ENCODE measurements around the gene APBB2. TPM values are rescaled to one million over a fixed set of nuclear protein-coding genes. Genes with fewer than 3 reads are reported as not detected.

APBB2 gene
- total and polyA plus RNA-seq, 2 of the 8 experiments (the other 6 are each of a cell fraction or from before 2014, with no cell fraction given): 58.7 to 59.4 TPM

GRCh38 chr4:41160856-41161255 is 53.5 kb downstream of the APBB2 start:
- H2AFZ ChIP-seq (ENCODE audit: low read length): no peak overlapping the region
- no peaks in the 10 kb centered on the region for H3K27me3 ChIP-seq (replicated peaks in 1 of 4; ENCODE audit: control insufficient read depth in 3 of 4, extremely low read depth in 1 of 4, insufficient read depth in 3 of 4, low read length in 3 of 4)
- H2BK5ac ChIP-seq (ENCODE audit: low read depth, low read length): no peak overlapping the region
- no peak overlapping the region for H3K23ac ChIP-seq (ENCODE audit: insufficient read length)
- 90% methylated on average over 4 of the region's 4 CpGs; no CpG with 5 or more reads in 1 of the 2 experiments for WGBS, 2 experiments (ENCODE audit: extremely low coverage in 1 of 2, insufficient coverage in 1 of 2, insufficient read length in 1 of 2, insufficient replicate concordance in 2 of 2, low coverage in 1 of 2, low lambda C conversion rate in 2 of 2, missing lambda C conversion rate in 1 of 2)
- peaks cover 2% of the 10 kb centered on the region for H3K79me1 ChIP-seq (ENCODE audit: low read depth, low read length)
- no peak overlapping the region; a peak in 1 of 7 replicates for H3K9ac ChIP-seq (replicated peaks in 1 of 4; ENCODE audit: extremely low read depth in 1 of 4, low read depth in 3 of 4, low read length in 3 of 4)
- no peak overlapping the region for H3K27ac ChIP-seq (ENCODE audit: low read depth, low read length)
- H4K8ac ChIP-seq (ENCODE audit: extremely low read depth, insufficient read depth, low read length): no peak overlapping the region
- ChIA-PET CTCF (ENCODE audit: partially characterized antibody) (interaction anchor here (0.6 to 2.0 kb wide), 4 partner anchors 11 to 181 kb away, joined by 3 to 6 read pairs (median 5); no protein-coding TSS in a partner anchor), POLR2A (ENCODE audit: partially characterized antibody) (interaction anchor here (1.0 to 1.5 kb wide), 6 partner anchors 9 to 99 kb away, joined by 3 to 6 read pairs (median 3); partner anchors contain the start of genes APBB2 and UCHL1)
- H2AK5ac ChIP-seq (ENCODE audit: low read depth, low read length): no peak overlapping the region
- no peak overlapping the region for H3K4me3 ChIP-seq (ENCODE audit: extremely low read depth in 1 of 4, insufficient read depth in 2 of 4, low read depth in 3 of 4, low read length in 4 of 4)
- H3K4ac ChIP-seq (replicated peaks; ENCODE audit: insufficient read length, low read depth, low read length): no peak overlapping the region
- no peak overlapping the region for H2BK120ac ChIP-seq (replicated peaks; ENCODE audit: low read depth, low read length)
- no peak overlapping the region for H2BK20ac ChIP-seq (ENCODE audit: low read length)
- H3K56ac ChIP-seq (replicated peaks; ENCODE audit: insufficient read length, low read depth, low read length): no peak overlapping the region
- H3K9me3 ChIP-seq (ENCODE audit: insufficient read depth in 2 of 2, low read depth in 1 of 2, low read length in 1 of 2): no peaks in the 10 kb centered on the region
- no peak for FAIRE-seq
- H3K79me2 ChIP-seq (ENCODE audit: control insufficient read depth in 1 of 2, insufficient read depth in 2 of 2, low read length in 2 of 2): peaks cover 0 to 17% of the 10 kb centered on the region in 2 experiments; a peak in 2 of 4 replicates
- no peaks in the 10 kb centered on the region; a peak in 2 of 7 replicates for H3K4me1 ChIP-seq (replicated peaks in 1 of 4; ENCODE audit: control insufficient read depth in 3 of 4, insufficient read depth in 4 of 4, low read length in 3 of 4)
- no peak overlapping the region for H2BK15ac ChIP-seq (ENCODE audit: low read length)
- no peak overlapping the region for H3K18ac ChIP-seq (ENCODE audit: extremely low read depth, low read length)
- no peaks in the 10 kb centered on the region for H3K23me2 ChIP-seq (ENCODE audit: low read depth, low read length)
- H2BK12ac ChIP-seq (ENCODE audit: low read depth, low read length): no peak overlapping the region
- no peak for DNase-seq (ENCODE audit: low read depth in 1 of 2, low spot score in 2 of 2)
- no peaks in the 10 kb centered on the region for H4K20me1 ChIP-seq (replicated peaks in 1 of 2; ENCODE audit: control insufficient read depth in 1 of 2, insufficient read depth in 2 of 2, low read length in 2 of 2)
- TF ChIP-seq KDM4A (IDR thresholded peaks at IDR 0.05; ENCODE audit: low read depth, low read length, severe bottlenecking) (no peak), SIN3A (conservative IDR thresholded peaks at IDR 0.05 in 1 of 2, IDR thresholded peaks at IDR 0.05 in 1 of 2; ENCODE audit: low read depth in 1 of 2, low read length in 2 of 2) (no peak), SP2 (IDR thresholded peaks at IDR 0.05; ENCODE audit: low read length) (no peak), POLR2A (IDR thresholded peaks at IDR 0.05; ENCODE audit: control extremely low read depth in 1 of 2, low read depth in 2 of 2, low read length in 2 of 2) (no peak), NANOG (IDR thresholded peaks at IDR 0.05; ENCODE audit: insufficient read depth, low read depth, low read length, poor library complexity, severe bottlenecking) (no peak), E2F6 (IDR thresholded peaks at IDR 0.05) (no peak), SIRT6 (IDR thresholded peaks at IDR 0.05; ENCODE audit: low read length) (no peak), FOSL1 (IDR thresholded peaks at IDR 0.05; ENCODE audit: insufficient read depth, low read depth, low read length) (no peak), CHD2 (IDR thresholded peaks at IDR 0.05; ENCODE audit: low read length) (no peak)
- H4K5ac ChIP-seq (ENCODE audit: insufficient read length, low read depth, low read length): no peak overlapping the region
- H3K14ac ChIP-seq (ENCODE audit: insufficient read length): no peak overlapping the region
- H3K4me2 ChIP-seq (ENCODE audit: insufficient read depth in 1 of 2, low read depth in 2 of 2, low read length in 2 of 2): no peak overlapping the region
- no peak overlapping the region for H4K91ac ChIP-seq (replicated peaks; ENCODE audit: insufficient read length, low read length)
- no peaks in the 10 kb centered on the region for H3K36me3 ChIP-seq (ENCODE audit: control insufficient read depth in 2 of 4, insufficient read depth in 4 of 4, low read length in 3 of 4)

All from H1 (cell line).